Measurements from ENCODE around the gene IMPG2. TPM values are rescaled to one million over a fixed set of nuclear protein-coding genes. Genes with fewer than 3 reads are reported as not detected.
A peak's percentile ranks its signal among the peaks of the same experiment; 100 is the strongest.

IMPG2 gene
- total RNA-seq, 6 donors from 2014 or later: 0.11 to 1.0 (median 0.20) TPM; not detected in 1

DNA sequence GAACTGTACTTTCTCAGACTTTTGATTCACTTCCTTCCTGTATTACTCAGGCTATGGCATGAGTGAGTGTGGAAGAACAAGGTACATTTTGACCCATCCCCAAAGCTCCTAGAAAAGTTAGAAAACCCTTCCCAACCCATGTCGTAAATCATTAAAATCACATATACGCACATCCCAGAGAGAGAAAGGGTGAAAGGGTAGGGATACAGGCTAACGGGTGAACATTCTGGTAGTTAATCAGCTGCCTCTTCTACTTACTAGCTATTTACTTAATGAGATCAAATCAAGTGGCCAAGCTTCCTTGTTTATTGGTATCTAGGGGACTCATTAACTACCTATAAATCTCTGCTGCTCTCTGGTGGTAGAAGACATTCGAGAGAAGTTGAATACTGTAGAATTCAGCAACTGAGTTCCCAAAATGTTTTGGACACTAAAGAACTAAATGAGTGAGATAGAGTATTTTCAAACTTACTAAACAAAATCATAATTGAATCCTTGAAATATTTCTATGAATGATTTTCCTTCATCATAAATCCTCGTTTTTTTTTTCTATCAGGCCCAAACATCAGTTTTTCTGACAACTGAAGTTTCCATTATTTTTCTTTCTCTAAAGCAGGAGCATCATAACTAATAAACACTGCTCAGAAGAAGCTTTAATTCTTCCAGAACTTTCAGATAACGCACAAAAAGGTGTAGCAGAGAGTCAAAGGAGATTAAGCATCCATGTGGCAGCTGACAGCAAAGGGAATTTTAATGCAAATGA lies 124.2 kb downstream of the IMPG2 start:
- peak in 1 of 2 donors; percentile 73 for ATAC-seq (ENCODE audit: low FRiP score in 2 of 2)
- DNase-seq: no peak

DNA sequence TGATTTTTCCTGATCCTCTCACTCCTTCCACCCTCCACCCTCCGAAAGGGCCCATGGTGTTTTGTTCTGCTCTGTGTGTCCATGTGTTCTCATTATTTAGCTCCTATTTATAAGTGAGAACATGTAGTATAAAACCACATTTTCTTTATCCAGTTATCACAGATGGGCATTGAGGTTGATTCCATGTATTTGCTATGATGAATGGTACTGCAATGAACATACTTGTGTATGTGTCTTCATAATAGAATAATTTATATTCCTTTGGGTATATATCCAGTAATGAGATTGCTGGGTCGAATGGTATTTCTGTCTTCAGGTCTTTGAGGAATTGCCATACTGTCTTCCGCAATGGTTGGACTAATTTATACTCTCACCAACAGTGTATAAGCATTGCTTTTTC lies 126.0 kb downstream of the IMPG2 start:
- Histone ChIP-seq H3K9me3 (no peaks in the 10 kb centered on the region), H3K36me3 (no peaks in the 10 kb centered on the region), H3K4me3 (no peak overlapping the region), H3K27me3 (no peaks in the 10 kb centered on the region), H3K27ac (no peak overlapping the region), H3K4me1 (no peaks in the 10 kb centered on the region)
- TF ChIP-seq POLR2A (IDR thresholded peaks at IDR 0.05): no peak
- TF ChIP-seq, protein P1, sequence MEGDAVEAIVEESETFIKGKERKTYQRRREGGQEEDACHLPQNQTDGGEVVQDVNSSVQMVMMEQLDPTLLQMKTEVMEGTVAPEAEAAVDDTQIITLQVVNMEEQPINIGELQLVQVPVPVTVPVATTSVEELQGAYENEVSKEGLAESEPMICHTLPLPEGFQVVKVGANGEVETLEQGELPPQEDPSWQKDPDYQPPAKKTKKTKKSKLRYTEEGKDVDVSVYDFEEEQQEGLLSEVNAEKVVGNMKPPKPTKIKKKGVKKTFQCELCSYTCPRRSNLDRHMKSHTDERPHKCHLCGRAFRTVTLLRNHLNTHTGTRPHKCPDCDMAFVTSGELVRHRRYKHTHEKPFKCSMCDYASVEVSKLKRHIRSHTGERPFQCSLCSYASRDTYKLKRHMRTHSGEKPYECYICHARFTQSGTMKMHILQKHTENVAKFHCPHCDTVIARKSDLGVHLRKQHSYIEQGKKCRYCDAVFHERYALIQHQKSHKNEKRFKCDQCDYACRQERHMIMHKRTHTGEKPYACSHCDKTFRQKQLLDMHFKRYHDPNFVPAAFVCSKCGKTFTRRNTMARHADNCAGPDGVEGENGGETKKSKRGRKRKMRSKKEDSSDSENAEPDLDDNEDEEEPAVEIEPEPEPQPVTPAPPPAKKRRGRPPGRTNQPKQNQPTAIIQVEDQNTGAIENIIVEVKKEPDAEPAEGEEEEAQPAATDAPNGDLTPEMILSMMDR (IDR thresholded peaks at IDR 0.05): no peak
- TF ChIP-seq EP300 (IDR thresholded peaks at IDR 0.05): no peak
- no peak for TF ChIP-seq POLR2AphosphoS5 (IDR thresholded peaks at IDR 0.05)
- no peak for ATAC-seq (ENCODE audit: low FRiP score in 2 of 2)
- 59 to 76% methylated on average over 3 of the region's 3 CpGs for WGBS, 2 donors
- no peak for DNase-seq

More for the DNA sequence above, 124.2 kb downstream of the IMPG2 start:
- TF ChIP-seq, protein P1 (IDR thresholded peaks at IDR 0.05): peak in 5 of 6 experiments; percentile 31 to 66 (median 58)
- no peak for TF ChIP-seq POLR2A (IDR thresholded peaks at IDR 0.05)
- Histone ChIP-seq H3K4me1 (no peaks in the 10 kb centered on the region), H3K27ac (no peak overlapping the region), H3K9me3 (no peaks in the 10 kb centered on the region), H3K4me3 (no peak overlapping the region), H3K27me3 (no peaks in the 10 kb centered on the region), H3K36me3 (no peaks in the 10 kb centered on the region)
- 51 to 56% methylated on average over 6 of the region's 6 CpGs for WGBS, 2 donors

DNA sequence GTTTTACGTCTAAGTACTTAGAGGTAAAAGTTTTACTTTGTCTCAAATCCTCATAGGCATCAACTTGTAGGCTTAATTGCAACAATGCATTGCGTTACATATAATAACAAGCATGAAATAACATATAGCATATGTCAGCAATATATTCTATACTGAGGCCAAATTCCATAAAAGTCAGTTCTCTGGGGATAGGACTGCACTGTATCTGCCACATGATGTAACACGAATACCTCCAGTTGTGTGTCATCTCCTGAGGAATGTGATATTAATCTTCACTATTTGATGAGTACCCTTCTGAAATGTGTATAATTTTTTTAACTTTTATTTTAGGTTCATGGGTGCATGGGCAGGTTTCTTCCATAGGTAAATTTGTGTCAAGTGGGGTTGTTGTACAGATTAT lies 126.4 kb downstream of the IMPG2 start:
- DNase-seq: no peak
- H3K27me3 ChIP-seq: no peaks in the 10 kb centered on the region
- no peaks in the 10 kb centered on the region for H3K4me1 ChIP-seq
- H3K4me3 ChIP-seq: no peak overlapping the region
- TF ChIP-seq EP300 (IDR thresholded peaks at IDR 0.05): no peak
- no peak for TF ChIP-seq POLR2A (IDR thresholded peaks at IDR 0.05)
- TF ChIP-seq, protein P1 (IDR thresholded peaks at IDR 0.05): no peak
- no peak for TF ChIP-seq POLR2AphosphoS5 (IDR thresholded peaks at IDR 0.05)
- ATAC-seq (ENCODE audit: low FRiP score in 2 of 2): no peak
- no peaks in the 10 kb centered on the region for H3K9me3 ChIP-seq
- H3K36me3 ChIP-seq: no peaks in the 10 kb centered on the region
- no peak overlapping the region for H3K27ac ChIP-seq
- WGBS, 2 donors: 92 to 94% methylated on average over 3 of the region's 3 CpGs

DNA sequence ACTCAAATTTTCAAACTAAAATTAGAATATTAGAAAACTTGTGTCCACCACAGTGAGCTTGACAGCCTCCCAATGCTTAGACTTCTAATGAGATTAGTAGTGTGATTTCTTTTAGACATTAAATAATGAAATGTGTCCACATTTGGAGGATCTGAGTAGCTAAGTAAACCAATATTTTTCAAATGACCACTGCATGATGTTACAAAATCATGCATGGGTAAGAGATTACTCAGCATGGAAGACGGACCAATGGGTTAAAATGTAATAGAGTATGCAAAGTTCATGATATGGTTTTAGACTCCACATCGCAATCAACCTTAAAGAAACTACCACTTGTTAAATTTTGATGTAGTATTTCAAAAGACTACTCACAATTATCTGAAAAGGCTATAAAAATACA lies 130.6 kb downstream of the IMPG2 start:
- Histone ChIP-seq H3K9me3 (no peaks in the 10 kb centered on the region), H3K4me3 (no peak overlapping the region), H3K36me3 (no peaks in the 10 kb centered on the region), H3K27ac (no peak overlapping the region), H3K4me1 (no peaks in the 10 kb centered on the region), H3K27me3 (no peaks in the 10 kb centered on the region)
- no peak for DNase-seq
- ATAC-seq (ENCODE audit: low FRiP score in 2 of 2): no peak
- TF ChIP-seq EP300 (IDR thresholded peaks at IDR 0.05) (no peak), POLR2A (IDR thresholded peaks at IDR 0.05) (no peak), POLR2AphosphoS5 (IDR thresholded peaks at IDR 0.05) (no peak)
- TF ChIP-seq, protein P1 (IDR thresholded peaks at IDR 0.05): no peak
- 89 to 91% methylated on average over 2 of the region's 2 CpGs for WGBS, 2 donors

DNA sequence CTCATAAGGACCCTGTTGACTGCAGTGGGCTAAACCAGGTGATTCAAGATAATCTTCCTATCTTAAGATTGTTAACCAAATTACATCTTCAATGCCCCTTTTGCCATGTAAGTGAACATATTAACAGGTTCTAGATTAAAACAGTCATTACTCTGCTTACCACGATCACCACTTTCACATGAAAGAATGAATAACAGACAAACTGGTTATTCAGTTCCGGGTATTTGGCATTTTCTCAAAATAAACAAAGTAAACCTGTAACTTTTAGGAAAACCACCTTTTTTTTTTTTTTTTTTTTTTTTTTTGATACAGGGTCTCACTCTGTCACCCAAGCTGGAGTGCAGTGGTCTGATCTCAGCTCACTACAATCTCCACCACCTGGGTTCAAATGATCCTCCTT lies 131.2 kb downstream of the IMPG2 start:
- Histone ChIP-seq H3K27me3 (no peaks in the 10 kb centered on the region), H3K9me3 (no peaks in the 10 kb centered on the region), H3K4me1 (no peaks in the 10 kb centered on the region), H3K4me3 (no peak overlapping the region), H3K27ac (no peak overlapping the region), H3K36me3 (no peaks in the 10 kb centered on the region)
- WGBS, 2 donors: 83% methylated on average over 2 of the region's 2 CpGs
- DNase-seq (no peak), ATAC-seq (ENCODE audit: low FRiP score in 2 of 2) (no peak)
- TF ChIP-seq POLR2A (IDR thresholded peaks at IDR 0.05) (no peak), EP300 (IDR thresholded peaks at IDR 0.05) (no peak), POLR2AphosphoS5 (IDR thresholded peaks at IDR 0.05) (no peak)
- TF ChIP-seq, protein P1 (IDR thresholded peaks at IDR 0.05): no peak

Measured in upper lobe of left lung (tissue), 6 donors.